HG02973 (cell line): ENCODE data around the gene GJA4.
"Not testable (repeated sequence)": the region's sequence is repeated elsewhere in the genome, so short reads cannot be mapped to it uniquely, and the experiment has no call there.

Experiments
- ATAC-seq: cut with Tn5 transposase; IDR thresholded peaks from one replicate; pipeline ENCODE4 v1.9.1; 2021; ENCODE audit warnings: moderate library complexity; ENCODE audit not compliant: unreplicated experiment

GJA4 gene

GRCh38 chr1:34787461-34788420 lies 5.1 kb upstream of the GJA4 start:
- ATAC-seq: no peak

GRCh38 chr1:34790985-34791384 lies 1.8 kb upstream of the GJA4 start:
- ATAC-seq: no peak

GRCh38 chr1:34792424-34792823 lies 375 bp upstream of the GJA4 start:
- no peak for ATAC-seq

- ATAC-seq: no peak
Measured at GRCh38 chr1:34794001-34794789, 1.4 kb downstream of the GJA4 start.

GRCh38 chr1:34794790-34795180 lies 2.0 kb downstream of the GJA4 start:
- ATAC-seq: no peak

- ATAC-seq: no peak
Measured at GRCh38 chr1:34795916-34796315, 3.1 kb downstream of the GJA4 start.

GRCh38 chr1:34796990-34797389 lies 4.2 kb downstream of the GJA4 start:
- no peak for ATAC-seq

GRCh38 chr1:34800214-34800613 lies 7.4 kb downstream of the GJA4 start:
- ATAC-seq: no peak

GRCh38 chr1:34803770-34804169 lies 11.0 kb downstream of the GJA4 start:
- ATAC-seq: no peak

GRCh38 chr1:34806396-34806795 lies 13.6 kb downstream of the GJA4 start:
- no peak for ATAC-seq

- no peak for ATAC-seq
Measured at GRCh38 chr1:34808051-34808810, 15.4 kb downstream of the GJA4 start.

- not testable (repeated sequence) for ATAC-seq
Measured at GRCh38 chr1:34810781-34811180, 18.0 kb downstream of the GJA4 start.

GRCh38 chr1:34816332-34816731 lies 23.5 kb downstream of the GJA4 start:
- ATAC-seq: no peak

GRCh38 chr1:34816778-34817177 lies 24.0 kb downstream of the GJA4 start:
- no peak for ATAC-seq

GRCh38 chr1:34818862-34819261 lies 26.1 kb downstream of the GJA4 start:
- ATAC-seq: not testable (repeated sequence)

- no peak for ATAC-seq
Measured at GRCh38 chr1:34822202-34822601, 29.4 kb downstream of the GJA4 start.

- ATAC-seq: no peak
Measured at GRCh38 chr1:34824817-34825454, 32.1 kb downstream of the GJA4 start.

GRCh38 chr1:34825455-34826091 lies 32.8 kb downstream of the GJA4 start:
- no peak for ATAC-seq

GRCh38 chr1:34827341-34827941 lies 34.6 kb downstream of the GJA4 start:
- ATAC-seq: no peak

- no peak for ATAC-seq
Measured at GRCh38 chr1:34828611-34829010, 35.8 kb downstream of the GJA4 start.
